GM19452 (cell line): ENCODE measurements around the gene ISG20.

Experiments
- ATAC-seq: cut with Tn5 transposase; IDR thresholded peaks from one replicate; pipeline ENCODE4 v1.9.1; 2021; ENCODE audit not compliant: unreplicated experiment

ISG20 gene

GRCh38 chr15:88638626-88639372 lies at the start of gene ISG20:
Gene ISG20 (plus strand): TSS chr15:88639016. CDS start chr15:88639367, 351 bp downstream.
- ATAC-seq: peak; percentile 66

GRCh38 chr15:88590759-88591158 lies 48.1 kb upstream of the ISG20 start:
- ATAC-seq: no peak

- ATAC-seq: no peak
Measured at GRCh38 chr15:88591384-88591783, 47.4 kb upstream of the ISG20 start.

GRCh38 chr15:88603885-88604284 lies 34.9 kb upstream of the ISG20 start:
- ATAC-seq: no peak

- ATAC-seq: no peak
Measured at GRCh38 chr15:88604381-88605188, 34.2 kb upstream of the ISG20 start.

GRCh38 chr15:88605189-88606069 lies 33.4 kb upstream of the ISG20 start:
- ATAC-seq: no peak

- ATAC-seq: no peak
Measured at GRCh38 chr15:88606070-88606794, 32.6 kb upstream of the ISG20 start.

- ATAC-seq: no peak
Measured at GRCh38 chr15:88607951-88608350, 30.9 kb upstream of the ISG20 start.

GRCh38 chr15:88608607-88609181 lies 30.1 kb upstream of the ISG20 start:
- ATAC-seq: no peak

- no peak for ATAC-seq
Measured at GRCh38 chr15:88609344-88610090, 29.3 kb upstream of the ISG20 start.

- ATAC-seq: no peak
Measured at GRCh38 chr15:88610701-88611231, 28.1 kb upstream of the ISG20 start.

- no peak for ATAC-seq
Measured at GRCh38 chr15:88612186-88612796, 26.5 kb upstream of the ISG20 start.

GRCh38 chr15:88613074-88613944 lies 25.5 kb upstream of the ISG20 start:
- ATAC-seq: no peak

- no peak for ATAC-seq
Measured at GRCh38 chr15:88615303-88616107, 23.3 kb upstream of the ISG20 start.

- ATAC-seq: no peak
Measured at GRCh38 chr15:88616240-88616639, 22.6 kb upstream of the ISG20 start.

- ATAC-seq: no peak
Measured at GRCh38 chr15:88617031-88617722, 21.6 kb upstream of the ISG20 start.
